ENCODE data around the gene EPX.

EPX gene

GRCh38 chr17:58244963-58245362 lies 52.4 kb downstream of the EPX start:
- TF ChIP-seq, protein P1, sequence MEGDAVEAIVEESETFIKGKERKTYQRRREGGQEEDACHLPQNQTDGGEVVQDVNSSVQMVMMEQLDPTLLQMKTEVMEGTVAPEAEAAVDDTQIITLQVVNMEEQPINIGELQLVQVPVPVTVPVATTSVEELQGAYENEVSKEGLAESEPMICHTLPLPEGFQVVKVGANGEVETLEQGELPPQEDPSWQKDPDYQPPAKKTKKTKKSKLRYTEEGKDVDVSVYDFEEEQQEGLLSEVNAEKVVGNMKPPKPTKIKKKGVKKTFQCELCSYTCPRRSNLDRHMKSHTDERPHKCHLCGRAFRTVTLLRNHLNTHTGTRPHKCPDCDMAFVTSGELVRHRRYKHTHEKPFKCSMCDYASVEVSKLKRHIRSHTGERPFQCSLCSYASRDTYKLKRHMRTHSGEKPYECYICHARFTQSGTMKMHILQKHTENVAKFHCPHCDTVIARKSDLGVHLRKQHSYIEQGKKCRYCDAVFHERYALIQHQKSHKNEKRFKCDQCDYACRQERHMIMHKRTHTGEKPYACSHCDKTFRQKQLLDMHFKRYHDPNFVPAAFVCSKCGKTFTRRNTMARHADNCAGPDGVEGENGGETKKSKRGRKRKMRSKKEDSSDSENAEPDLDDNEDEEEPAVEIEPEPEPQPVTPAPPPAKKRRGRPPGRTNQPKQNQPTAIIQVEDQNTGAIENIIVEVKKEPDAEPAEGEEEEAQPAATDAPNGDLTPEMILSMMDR (IDR thresholded peaks at IDR 0.05), result no peak
- Histone ChIP-seq H3K27ac (no peak overlapping the region), H3K4me3 (no peak overlapping the region)
- DNase-seq (ENCODE audit: low spot score), result no peak

GRCh38 chr17:58245428-58246103 lies 53.0 kb downstream of the EPX start:
- no peak overlapping the region for H3K27ac ChIP-seq
- TF ChIP-seq, protein P1 (IDR thresholded peaks at IDR 0.05), result no peak
- DNase-seq (ENCODE audit: low spot score), result no peak
- no peak overlapping the region for H3K4me3 ChIP-seq

GRCh38 chr17:58246104-58246740 lies 53.7 kb downstream of the EPX start:
- Histone ChIP-seq H3K4me3 (no peak overlapping the region), H3K27ac (no peak overlapping the region)
- TF ChIP-seq, protein P1 (IDR thresholded peaks at IDR 0.05), result no peak
- DNase-seq (ENCODE audit: low spot score), result no peak

DNA sequence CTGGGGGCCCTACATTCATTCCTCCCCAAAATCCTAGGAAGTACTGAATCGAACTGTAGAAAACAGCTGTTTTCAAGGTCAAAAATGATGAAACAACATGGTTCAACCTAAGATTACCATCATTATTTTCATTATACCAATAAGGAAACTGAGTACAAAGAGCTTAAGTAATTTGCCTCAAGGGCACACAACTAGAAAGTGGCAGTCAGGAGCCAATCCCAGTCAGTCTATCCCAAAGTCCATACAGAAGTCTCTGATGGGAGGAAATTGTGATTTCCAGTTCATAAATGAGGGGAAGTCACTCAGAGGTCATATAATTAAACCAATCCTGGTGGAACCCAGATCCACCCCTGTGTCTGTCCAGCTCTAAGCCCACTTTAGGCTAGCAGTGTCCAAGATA lies 54.3 kb downstream of the EPX start:
- TF ChIP-seq, protein P1 (IDR thresholded peaks at IDR 0.05), result no peak
- Histone ChIP-seq H3K4me3 (no peak overlapping the region), H3K27ac (no peak overlapping the region)
- DNase-seq (ENCODE audit: low spot score), result no peak

DNA sequence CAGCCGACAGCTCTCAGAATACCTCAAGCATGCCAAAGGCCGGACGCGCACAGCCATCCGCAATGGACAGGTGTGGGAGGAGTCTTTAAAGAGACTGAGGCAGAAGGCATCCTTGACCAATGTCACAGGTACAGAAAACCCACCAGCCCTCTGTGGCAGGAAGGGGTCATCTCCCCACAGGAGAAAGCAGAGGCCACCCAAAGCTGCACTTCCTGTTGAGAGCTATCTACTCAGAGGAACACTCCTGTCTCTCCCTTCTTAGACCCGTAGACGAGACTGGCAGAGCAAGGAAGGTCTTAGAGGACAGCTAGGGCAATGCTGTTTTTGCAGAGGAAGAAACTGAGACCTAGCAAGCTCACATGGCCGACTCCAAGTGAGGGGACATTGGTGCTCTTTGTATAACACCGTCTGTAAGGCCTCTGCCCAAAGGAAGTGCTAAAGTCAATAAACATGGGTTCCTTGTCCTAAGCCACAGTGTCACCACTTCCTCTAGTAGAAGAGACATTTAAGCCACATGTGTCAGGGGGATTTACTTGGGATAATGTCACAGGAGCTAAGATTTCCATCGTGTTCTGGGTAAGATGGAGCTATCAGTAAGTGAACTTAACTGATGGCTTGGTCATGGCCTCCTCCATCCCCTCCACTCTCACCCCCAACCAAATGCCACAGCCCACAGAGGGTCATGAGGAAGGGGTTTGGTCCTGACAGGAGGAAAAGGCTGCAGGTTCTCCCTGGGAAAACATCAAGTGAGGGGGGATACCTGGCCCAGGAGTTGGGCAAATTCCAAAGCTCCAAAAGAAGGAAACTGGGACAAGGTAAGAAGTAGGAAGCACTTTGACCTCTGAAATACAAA lies 55.2 kb downstream of the EPX start:
- no peak overlapping the region for H3K27ac ChIP-seq
- H3K4me3 ChIP-seq, result no peak overlapping the region
- DNase-seq (ENCODE audit: low spot score), result no peak
- TF ChIP-seq, protein P1 (IDR thresholded peaks at IDR 0.05), result no peak

DNA sequence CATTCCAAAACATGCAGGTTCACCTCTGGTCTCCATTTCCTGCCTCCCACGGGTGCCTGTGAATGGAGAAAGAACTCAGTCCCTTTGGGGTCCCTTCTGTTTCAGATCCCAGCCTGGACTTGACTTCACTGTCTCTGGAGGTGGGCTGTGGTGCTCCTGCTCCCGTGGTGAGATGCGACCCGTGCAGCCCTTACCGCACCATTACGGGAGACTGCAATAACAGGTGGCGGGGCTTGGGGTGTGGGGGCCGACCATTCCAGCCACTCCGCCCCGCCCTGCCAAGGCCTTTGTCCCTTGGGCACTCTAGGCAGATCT lies 56.4 kb downstream of the EPX start:
- Histone ChIP-seq H3K4me3 (peak overlapping the region; percentile 68), H3K27ac (no peak overlapping the region)
- DNase-seq (ENCODE audit: low spot score), result no peak
- TF ChIP-seq, protein P1 (IDR thresholded peaks at IDR 0.05), result no peak

Measured in coronary artery (tissue), 2 donors.